ENCODE results near the gene APH1B.

The APH1B gene

GRCh38 chr15:63353261-63353660 lies 75.9 kb downstream of the APH1B start:
- Mint-ChIP-seq H3K27ac (no peak overlapping the region), H3K9me3 (no peaks in the 10 kb centered on the region), H3K4me3 (no peak overlapping the region), H3K36me3 (ENCODE audit: low read depth) (no peaks in the 10 kb centered on the region), H3K4me1 (peaks cover 72% of the 10 kb centered on the region), H3K27me3 (ENCODE audit: low read depth, poor library complexity) (peaks cover 10% of the 10 kb centered on the region)
- TF ChIP-seq CTCF (IDR thresholded peaks at IDR 0.05), result no peak
- no peak for DNase-seq

DNA sequence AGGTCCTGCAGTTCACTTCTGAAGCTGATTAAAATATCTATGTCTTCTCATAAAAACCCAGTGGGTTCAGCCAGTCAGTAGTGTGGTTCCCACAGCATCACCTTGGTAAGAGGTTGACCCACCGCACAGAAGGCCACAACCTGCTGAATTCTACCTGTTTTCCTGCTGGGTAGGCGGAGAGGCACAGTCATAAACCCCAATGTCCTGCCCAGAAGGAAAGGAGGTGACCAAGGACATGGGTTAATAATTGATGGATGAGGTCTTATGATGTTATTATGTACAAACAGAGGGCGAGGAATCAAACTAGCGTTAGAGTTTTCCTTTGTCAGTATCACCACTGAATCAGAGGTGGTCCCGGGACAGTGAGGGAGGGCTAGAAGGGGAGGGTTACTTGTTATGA lies 76.5 kb downstream of the APH1B start:
- peaks cover 70% of the 10 kb centered on the region for H3K4me1 Mint-ChIP-seq
- H3K36me3 Mint-ChIP-seq (ENCODE audit: low read depth), result no peaks in the 10 kb centered on the region
- H3K9me3 Mint-ChIP-seq, result no peaks in the 10 kb centered on the region
- no peak for DNase-seq
- peak overlapping the region; percentile 98 for H3K27ac Mint-ChIP-seq
- no peak for TF ChIP-seq CTCF (IDR thresholded peaks at IDR 0.05)
- H3K4me3 Mint-ChIP-seq, result no peak overlapping the region
- peaks cover 15% of the 10 kb centered on the region for H3K27me3 Mint-ChIP-seq (ENCODE audit: low read depth, poor library complexity)

- peak overlapping the region; percentile 3 for H3K4me3 Mint-ChIP-seq
- peak; percentile 38 for DNase-seq
- peaks cover 68% of the 10 kb centered on the region for H3K4me1 Mint-ChIP-seq
- peaks cover 9% of the 10 kb centered on the region for H3K36me3 Mint-ChIP-seq (ENCODE audit: low read depth)
- H3K27ac Mint-ChIP-seq, result peak overlapping the region; percentile 98
- peaks cover 5% of the 10 kb centered on the region for H3K9me3 Mint-ChIP-seq
- no peak for TF ChIP-seq CTCF (IDR thresholded peaks at IDR 0.05)
- peaks cover 17% of the 10 kb centered on the region for H3K27me3 Mint-ChIP-seq (ENCODE audit: low read depth, poor library complexity)
These were observed 77.6 kb downstream of the APH1B start for GRCh38 chr15:63354821-63355650.

GRCh38 chr15:63357061-63357460 lies 79.7 kb downstream of the APH1B start:
- TF ChIP-seq CTCF (IDR thresholded peaks at IDR 0.05), result no peak
- H3K27me3 Mint-ChIP-seq (ENCODE audit: low read depth, poor library complexity), result peaks cover 20% of the 10 kb centered on the region
- peaks cover 10% of the 10 kb centered on the region for H3K9me3 Mint-ChIP-seq
- H3K4me1 Mint-ChIP-seq, result peaks cover 59% of the 10 kb centered on the region
- peaks cover 14% of the 10 kb centered on the region for H3K36me3 Mint-ChIP-seq (ENCODE audit: low read depth)
- no peak for DNase-seq
- H3K4me3 Mint-ChIP-seq, result no peak overlapping the region
- no peak overlapping the region for H3K27ac Mint-ChIP-seq

DNA sequence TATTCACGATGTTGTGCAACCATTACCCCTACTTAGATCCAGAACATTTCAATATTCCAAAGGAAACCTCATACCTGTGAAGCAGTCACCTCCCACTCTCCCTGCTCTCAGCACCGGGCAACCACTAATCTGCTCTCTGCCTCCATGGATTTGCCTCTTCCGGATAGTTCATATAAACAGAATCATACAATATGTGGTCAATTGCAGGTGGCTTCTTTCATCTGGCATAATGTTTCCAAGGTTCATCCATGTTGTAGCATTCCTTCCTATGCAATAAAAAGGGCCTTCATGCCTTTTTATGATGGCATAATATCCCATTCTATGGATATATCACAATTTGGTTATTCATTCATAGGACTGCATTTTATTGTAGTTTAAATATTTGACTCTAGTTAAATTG lies 80.3 kb downstream of the APH1B start:
- Mint-ChIP-seq H3K9me3 (peaks cover 10% of the 10 kb centered on the region), H3K27me3 (ENCODE audit: low read depth, poor library complexity) (peaks cover 20% of the 10 kb centered on the region), H3K4me1 (peaks cover 64% of the 10 kb centered on the region), H3K27ac (peak overlapping the region; percentile 2), H3K4me3 (no peak overlapping the region), H3K36me3 (ENCODE audit: low read depth) (peaks cover 14% of the 10 kb centered on the region)
- no peak for DNase-seq
- no peak for TF ChIP-seq CTCF (IDR thresholded peaks at IDR 0.05)
